DLD1 (cell line): ENCODE measurements around the gene SCARB1.

Source experiments
- in situ Hi-C: cut with HindIII; loops from 2 replicates; pipeline ENCODE4 v1.10.0; 2017; ENCODE audit warnings: low sequenced_read_pairs

SCARB1 gene

GRCh38 chr12:124762791-124763593 is 100.7 kb downstream of the SCARB1 start:
- in situ Hi-C loops = no loop called here

- in situ Hi-C loops = no loop called here
Measured at GRCh38 chr12:124762384-124762783, 101.3 kb downstream of the SCARB1 start.

- in situ Hi-C loops = no loop called here
Measured at GRCh38 chr12:124761871-124762270, 101.8 kb downstream of the SCARB1 start.

GRCh38 chr12:124761056-124761455 is 102.6 kb downstream of the SCARB1 start:
- in situ Hi-C loops = no loop called here

- in situ Hi-C loops = no loop called here
Measured at GRCh38 chr12:124760560-124760959, 103.1 kb downstream of the SCARB1 start.

GRCh38 chr12:124759841-124760503 is 103.7 kb downstream of the SCARB1 start:
- in situ Hi-C loops = no loop called here

- in situ Hi-C loops = no loop called here
Measured at GRCh38 chr12:124758266-124759220, 105.1 kb downstream of the SCARB1 start.

- in situ Hi-C loops = no loop called here
Measured at GRCh38 chr12:124757329-124757728, 106.3 kb downstream of the SCARB1 start.

GRCh38 chr12:124756760-124757159 is 106.9 kb downstream of the SCARB1 start:
- in situ Hi-C loops = no loop called here

GRCh38 chr12:124756166-124756565 is 107.5 kb downstream of the SCARB1 start:
- in situ Hi-C loops = no loop called here

- in situ Hi-C loops = no loop called here
Measured at GRCh38 chr12:124755801-124756148, 107.9 kb downstream of the SCARB1 start.

GRCh38 chr12:124754949-124755800 is 108.5 kb downstream of the SCARB1 start:
- in situ Hi-C loops = no loop called here

GRCh38 chr12:124754491-124754890 is 109.2 kb downstream of the SCARB1 start:
- in situ Hi-C loops = no loop called here

GRCh38 chr12:124753993-124754392 is 109.7 kb downstream of the SCARB1 start:
- in situ Hi-C loops = no loop called here

GRCh38 chr12:124753228-124753591 is 110.5 kb downstream of the SCARB1 start:
- in situ Hi-C loops = no loop called here

GRCh38 chr12:124752437-124753227 is 111.0 kb downstream of the SCARB1 start:
- in situ Hi-C loops = no loop called here

- in situ Hi-C loops = no loop called here
Measured at GRCh38 chr12:124751654-124752355, 111.9 kb downstream of the SCARB1 start.

- in situ Hi-C loops = no loop called here
Measured at GRCh38 chr12:124750787-124751471, 112.7 kb downstream of the SCARB1 start.
